ENCODE data around the gene GNAS-AS1.
A peak's percentile ranks its signal among the peaks of the same experiment; 100 is the strongest.

Gene GNAS-AS1

GRCh38 chr20:58895448-58896180 lies 44.9 kb upstream of the GNAS-AS1 start:
- H3K4me3 ChIP-seq (ENCODE audit: low read length) = no peak overlapping the region
- no peak for TF ChIP-seq CTCF (conservative IDR thresholded peaks at IDR 0.05; ENCODE audit: low read depth, low read length)
- no peak for DNase-seq (ENCODE audit: low read depth)

- H3K4me3 ChIP-seq (ENCODE audit: low read length) = no peak overlapping the region
- no peak for TF ChIP-seq CTCF (conservative IDR thresholded peaks at IDR 0.05; ENCODE audit: low read depth, low read length)
- no peak for DNase-seq (ENCODE audit: low read depth)
These were observed 44.1 kb upstream of the GNAS-AS1 start for GRCh38 chr20:58894652-58895447.

- TF ChIP-seq CTCF (conservative IDR thresholded peaks at IDR 0.05; ENCODE audit: low read depth, low read length) = no peak
- DNase-seq (ENCODE audit: low read depth) = no peak
- peak overlapping the region; percentile 79 for H3K4me3 ChIP-seq (ENCODE audit: low read length)
These were observed 42.8 kb upstream of the GNAS-AS1 start for GRCh38 chr20:58893355-58894120.

- TF ChIP-seq CTCF (conservative IDR thresholded peaks at IDR 0.05; ENCODE audit: low read depth, low read length) = no peak
These were observed 42.2 kb upstream of the GNAS-AS1 start for GRCh38 chr20:58892932-58893224.

GRCh38 chr20:58892141-58892931 lies 41.6 kb upstream of the GNAS-AS1 start:
- no peak for DNase-seq (ENCODE audit: low read depth)
- H3K4me3 ChIP-seq (ENCODE audit: low read length) = peak overlapping the region; percentile 79
- TF ChIP-seq CTCF (conservative IDR thresholded peaks at IDR 0.05; ENCODE audit: low read depth, low read length) = peak; percentile 3

More at GRCh38 chr20:58892932-58893224, 42.2 kb upstream of the GNAS-AS1 start:
- DNase-seq (ENCODE audit: low read depth) = no peak
- H3K4me3 ChIP-seq (ENCODE audit: low read length) = peak overlapping the region; percentile 79

- no peak for TF ChIP-seq CTCF (conservative IDR thresholded peaks at IDR 0.05; ENCODE audit: low read depth, low read length)
- H3K4me3 ChIP-seq (ENCODE audit: low read length) = peak overlapping the region; percentile 79
- no peak for DNase-seq (ENCODE audit: low read depth)
These were observed 41.0 kb upstream of the GNAS-AS1 start for GRCh38 chr20:58891718-58892140.

All from retinal pigment epithelial cell (primary cell).